ENCODE results near the gene ASTN1. TPM values are rescaled to one million over a fixed set of nuclear protein-coding genes. Genes with fewer than 3 reads are reported as not detected.

ASTN1 gene
- total RNA-seq, 2 experiments from 2014 or later = not detected

DNA sequence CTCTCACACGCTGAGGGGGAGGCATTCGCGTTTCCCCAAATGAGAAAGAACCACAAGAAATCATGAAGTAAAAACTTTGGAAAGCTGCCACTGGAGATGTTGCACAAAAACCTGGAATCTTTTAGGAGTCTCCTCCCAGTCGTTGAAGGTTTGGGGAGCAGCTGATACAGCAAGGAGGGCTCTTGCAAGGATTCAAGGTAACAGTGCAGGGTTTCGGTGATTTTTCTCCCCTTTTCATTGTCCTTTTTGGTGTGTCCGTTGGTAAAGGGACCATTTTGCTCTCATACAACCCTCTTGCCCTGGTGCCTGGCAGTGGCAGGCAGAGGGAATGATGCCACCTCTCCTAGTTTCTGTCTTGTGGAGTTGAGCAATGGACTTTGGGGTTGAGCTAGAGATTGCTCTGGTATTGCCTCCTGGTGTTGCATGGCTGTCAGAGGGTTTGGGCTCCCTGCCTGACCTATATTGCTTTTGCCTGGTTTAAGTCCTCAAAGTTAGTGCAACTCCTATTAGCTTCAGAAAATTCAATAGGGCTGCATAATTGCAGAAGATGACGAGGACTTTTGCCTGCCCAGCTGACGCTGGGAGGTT, 7.1 kb upstream of the ASTN1 start:
- Histone ChIP-seq H3K79me2 (ENCODE audit: insufficient read depth, low read depth, low read length) (no peaks in the 10 kb centered on the region), H3K4me1 (ENCODE audit: insufficient read depth, low read length, poor library complexity, severe bottlenecking) (no peaks in the 10 kb centered on the region), H3K9me2 (ENCODE audit: insufficient read depth, low read length) (no peaks in the 10 kb centered on the region), H3K36me3 (ENCODE audit: insufficient read depth, low read length) (no peaks in the 10 kb centered on the region), H3K4me2 (ENCODE audit: low read length) (no peak overlapping the region), H3K9me3 (ENCODE audit: low read length) (no peaks in the 10 kb centered on the region), H3K4me3 (ENCODE audit: low read depth, low read length, poor library complexity, severe bottlenecking) (no peak overlapping the region), H4K20me1 (ENCODE audit: insufficient read depth, low read length) (no peaks in the 10 kb centered on the region), H3K27ac (ENCODE audit: low read depth, low read length, poor library complexity, severe bottlenecking) (no peak overlapping the region), H2AFZ (ENCODE audit: low read length) (no peak overlapping the region)
- POLR2A ChIA-PET = no interaction called here
- no TSS peak for BruUV-seq (replicated peaks)
- DNase-seq (ENCODE audit: low spot score) = no peak
- TF ChIP-seq, protein P1, sequence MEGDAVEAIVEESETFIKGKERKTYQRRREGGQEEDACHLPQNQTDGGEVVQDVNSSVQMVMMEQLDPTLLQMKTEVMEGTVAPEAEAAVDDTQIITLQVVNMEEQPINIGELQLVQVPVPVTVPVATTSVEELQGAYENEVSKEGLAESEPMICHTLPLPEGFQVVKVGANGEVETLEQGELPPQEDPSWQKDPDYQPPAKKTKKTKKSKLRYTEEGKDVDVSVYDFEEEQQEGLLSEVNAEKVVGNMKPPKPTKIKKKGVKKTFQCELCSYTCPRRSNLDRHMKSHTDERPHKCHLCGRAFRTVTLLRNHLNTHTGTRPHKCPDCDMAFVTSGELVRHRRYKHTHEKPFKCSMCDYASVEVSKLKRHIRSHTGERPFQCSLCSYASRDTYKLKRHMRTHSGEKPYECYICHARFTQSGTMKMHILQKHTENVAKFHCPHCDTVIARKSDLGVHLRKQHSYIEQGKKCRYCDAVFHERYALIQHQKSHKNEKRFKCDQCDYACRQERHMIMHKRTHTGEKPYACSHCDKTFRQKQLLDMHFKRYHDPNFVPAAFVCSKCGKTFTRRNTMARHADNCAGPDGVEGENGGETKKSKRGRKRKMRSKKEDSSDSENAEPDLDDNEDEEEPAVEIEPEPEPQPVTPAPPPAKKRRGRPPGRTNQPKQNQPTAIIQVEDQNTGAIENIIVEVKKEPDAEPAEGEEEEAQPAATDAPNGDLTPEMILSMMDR (conservative IDR thresholded peaks at IDR 0.05; ENCODE audit: low read length) = no peak
- no peak for TF ChIP-seq EZH2phosphoT487 (IDR thresholded peaks at IDR 0.05; ENCODE audit: borderline replicate concordance, low read depth, low read length)
- intact Hi-C loops (cut with micrococcal nuclease; ENCODE audit: unreplicated experiment) = no loop called here
- CTCF ChIA-PET (ENCODE audit: unreplicated experiment) = no interaction called here

DNA sequence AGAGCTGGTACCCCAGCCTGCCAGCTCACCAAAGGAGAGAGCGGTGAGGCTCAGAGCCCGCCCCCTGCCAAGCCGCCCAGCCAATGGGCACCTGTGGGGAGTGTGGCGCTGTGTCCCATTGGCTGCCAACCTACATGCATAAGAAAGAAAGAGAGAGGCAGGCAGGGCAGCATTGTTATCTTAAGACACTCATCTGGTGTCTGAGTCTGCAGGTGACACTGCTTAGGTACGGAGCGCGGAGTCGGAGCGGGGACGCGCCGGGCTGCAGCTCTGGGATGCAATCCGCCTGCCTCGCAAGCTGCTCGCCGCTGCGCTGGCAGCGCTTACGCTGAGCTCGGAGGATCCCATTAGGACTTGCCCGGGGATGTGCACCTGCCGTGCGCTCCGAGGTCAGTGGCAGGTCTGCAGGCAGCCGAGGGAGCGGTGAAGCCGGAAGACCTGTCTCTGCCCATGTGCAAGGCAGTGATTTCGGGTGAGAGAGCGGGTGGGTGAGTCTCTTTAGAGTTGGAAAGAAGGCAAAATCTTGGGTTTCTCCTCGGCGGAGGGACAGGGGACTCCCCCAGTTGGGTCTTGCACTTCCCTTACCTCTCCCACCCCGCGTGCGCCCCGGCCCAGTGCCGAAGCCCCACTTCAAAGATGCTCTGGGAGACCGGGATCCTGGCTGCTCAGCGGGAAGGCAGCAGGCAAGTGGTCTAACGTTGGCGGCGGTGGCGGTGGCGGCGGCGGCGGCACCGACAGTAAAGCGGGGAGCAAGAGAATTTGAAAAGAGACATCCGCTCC, 6.4 kb upstream of the ASTN1 start, which contains the start of gene BRINP2:
Gene BRINP2 (plus strand): TSS at position 203 of the 780 bp plus-strand sequence. CDS start 58,919 bp downstream, outside the sequence.
- H3K9me3 ChIP-seq (ENCODE audit: low read length) = no peaks in the 10 kb centered on the region
- ChIA-PET POLR2A (no interaction called here), CTCF (ENCODE audit: unreplicated experiment) (no interaction called here)
- no peaks in the 10 kb centered on the region for H3K36me3 ChIP-seq (ENCODE audit: insufficient read depth, low read length)
- H2AFZ ChIP-seq (ENCODE audit: low read length) = no peak within 1 kb of the TSS
- no peaks in the 10 kb centered on the region for H3K79me2 ChIP-seq (ENCODE audit: insufficient read depth, low read depth, low read length)
- no peaks in the 10 kb centered on the region for H3K4me1 ChIP-seq (ENCODE audit: insufficient read depth, low read length, poor library complexity, severe bottlenecking)
- TF ChIP-seq, protein P1 (conservative IDR thresholded peaks at IDR 0.05; ENCODE audit: low read length) = no peak
- no peak for TF ChIP-seq EZH2phosphoT487 (IDR thresholded peaks at IDR 0.05; ENCODE audit: borderline replicate concordance, low read depth, low read length)
- no peak within 1 kb of the TSS for H3K4me3 ChIP-seq (ENCODE audit: low read depth, low read length, poor library complexity, severe bottlenecking)
- H3K4me2 ChIP-seq (ENCODE audit: low read length) = no peak within 1 kb of the TSS
- no peak within 1 kb of the TSS for H3K27ac ChIP-seq (ENCODE audit: low read depth, low read length, poor library complexity, severe bottlenecking)
- H4K20me1 ChIP-seq (ENCODE audit: insufficient read depth, low read length) = no peaks in the 10 kb centered on the region
- no TSS peak for BruUV-seq (replicated peaks)
- no peaks in the 10 kb centered on the region for H3K9me2 ChIP-seq (ENCODE audit: insufficient read depth, low read length)
- no peak for DNase-seq (ENCODE audit: low spot score)
- intact Hi-C loops (cut with micrococcal nuclease; ENCODE audit: unreplicated experiment) = no loop called here

DNA sequence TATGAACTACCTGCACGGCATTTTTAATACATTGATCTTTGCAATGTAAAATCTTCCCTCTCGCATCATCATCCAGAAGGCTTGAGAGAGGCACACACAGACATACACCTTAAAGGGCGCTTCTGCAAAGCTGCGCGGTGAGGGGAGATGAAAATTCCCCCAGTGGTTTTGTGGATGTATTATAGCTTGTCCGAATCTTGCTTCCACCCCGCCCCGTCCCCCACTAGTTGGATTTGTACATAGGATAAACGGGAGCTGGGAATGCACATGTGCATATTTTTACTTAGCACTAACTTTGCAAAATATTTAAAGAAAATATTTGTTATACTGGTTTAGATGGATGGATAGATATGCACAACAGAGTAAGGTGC, 542 bp upstream of the ASTN1 start:
- no peaks in the 10 kb centered on the region for H3K4me1 ChIP-seq (ENCODE audit: insufficient read depth, low read length, poor library complexity, severe bottlenecking)
- CTCF ChIA-PET (ENCODE audit: unreplicated experiment) = no interaction called here

More for the DNA sequence above, 542 bp upstream of the ASTN1 start:
- no peaks in the 10 kb centered on the region for H3K79me2 ChIP-seq (ENCODE audit: insufficient read depth, low read depth, low read length)
- no peak overlapping the region for H3K4me2 ChIP-seq (ENCODE audit: low read length)
- BruUV-seq (replicated peaks) = no TSS peak
- no peaks in the 10 kb centered on the region for H3K9me3 ChIP-seq (ENCODE audit: low read length)
- POLR2A ChIA-PET = no interaction called here
- H4K20me1 ChIP-seq (ENCODE audit: insufficient read depth, low read length) = no peaks in the 10 kb centered on the region
- intact Hi-C loops (cut with micrococcal nuclease; ENCODE audit: unreplicated experiment) = no loop called here
- no peak overlapping the region for H3K27ac ChIP-seq (ENCODE audit: low read depth, low read length, poor library complexity, severe bottlenecking)
- H3K36me3 ChIP-seq (ENCODE audit: insufficient read depth, low read length) = no peaks in the 10 kb centered on the region
- no peak for DNase-seq (ENCODE audit: low spot score)
- no peak overlapping the region for H3K4me3 ChIP-seq (ENCODE audit: low read depth, low read length, poor library complexity, severe bottlenecking)
- H3K9me2 ChIP-seq (ENCODE audit: insufficient read depth, low read length) = no peaks in the 10 kb centered on the region
- TF ChIP-seq, protein P1 (conservative IDR thresholded peaks at IDR 0.05; ENCODE audit: low read length) = no peak
- TF ChIP-seq EZH2phosphoT487 (IDR thresholded peaks at IDR 0.05; ENCODE audit: borderline replicate concordance, low read depth, low read length) = no peak
- no peak overlapping the region for H2AFZ ChIP-seq (ENCODE audit: low read length)

Data from OCI-LY7 (cell line).